NCI-H82 treated with DMSO at 0.1 percent for 48 hours (cell line): ENCODE data around the gene ZNF646.

Experiments used
- DNase-seq: peaks from one replicate; lab custom pipeline; 2025; ENCODE audit not compliant: unreplicated experiment; lab: John Stamatoyannopoulos, UW

The ZNF646 gene

DNA sequence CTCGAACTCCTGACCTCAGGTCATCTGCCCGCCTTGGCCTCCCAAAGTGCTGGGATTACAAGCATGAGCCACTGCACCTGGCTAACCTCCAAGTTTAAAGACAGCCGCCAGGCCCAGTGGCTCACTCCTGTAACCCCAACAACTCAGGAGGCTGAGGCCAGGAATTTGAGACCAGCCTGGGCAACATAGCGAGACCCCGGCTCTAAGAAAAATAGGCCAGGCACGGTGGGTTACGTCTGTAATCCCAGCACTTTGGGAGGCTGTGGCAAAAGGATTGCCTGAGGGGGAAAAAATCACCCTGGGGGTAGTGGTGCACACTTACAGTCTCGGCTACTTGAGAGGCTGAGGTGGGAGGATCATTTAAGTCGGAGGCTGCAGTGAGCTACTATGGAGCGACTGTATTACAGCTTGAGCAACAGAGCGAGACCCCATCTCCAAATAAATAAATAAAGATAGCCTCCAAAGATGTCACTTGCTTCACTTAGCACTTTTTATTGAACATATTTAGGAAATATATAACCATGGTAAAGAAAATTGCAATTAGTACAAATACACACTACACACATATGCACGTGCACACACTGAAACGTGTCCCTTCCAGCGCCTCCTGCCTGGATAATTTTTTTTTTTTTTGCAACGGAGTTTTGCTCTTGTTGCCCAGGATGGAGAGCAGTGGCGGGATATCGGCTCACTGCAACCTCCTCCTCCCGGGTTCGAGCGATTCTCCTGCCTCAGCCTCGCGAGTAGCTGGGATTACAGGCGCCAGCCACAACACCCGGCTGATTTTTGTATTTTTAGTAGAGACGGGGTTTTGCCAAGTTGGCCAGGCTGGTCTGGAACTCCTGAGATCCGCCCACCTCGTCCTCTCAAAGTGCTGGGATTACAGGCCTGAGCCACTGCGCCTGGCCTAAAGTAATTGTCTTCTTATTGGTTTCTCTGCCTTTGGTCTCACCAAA, 32.6 kb downstream of the ZNF646 start:
- DNase-seq, result no peak

GRCh38 chr16:31107465-31107867, 33.2 kb downstream of the ZNF646 start:
- peak; percentile 80 for DNase-seq

- peak; percentile 52 for DNase-seq
These were observed 34.0 kb downstream of the ZNF646 start, which contains the start of gene BCKDK for GRCh38 chr16:31108035-31108793. Gene BCKDK (plus strand): TSS chr16:31108386. CDS start chr16:31109224, 838 bp downstream.

- no peak for DNase-seq
These were observed 34.8 kb downstream of the ZNF646 start for GRCh38 chr16:31108794-31109558.

DNA sequence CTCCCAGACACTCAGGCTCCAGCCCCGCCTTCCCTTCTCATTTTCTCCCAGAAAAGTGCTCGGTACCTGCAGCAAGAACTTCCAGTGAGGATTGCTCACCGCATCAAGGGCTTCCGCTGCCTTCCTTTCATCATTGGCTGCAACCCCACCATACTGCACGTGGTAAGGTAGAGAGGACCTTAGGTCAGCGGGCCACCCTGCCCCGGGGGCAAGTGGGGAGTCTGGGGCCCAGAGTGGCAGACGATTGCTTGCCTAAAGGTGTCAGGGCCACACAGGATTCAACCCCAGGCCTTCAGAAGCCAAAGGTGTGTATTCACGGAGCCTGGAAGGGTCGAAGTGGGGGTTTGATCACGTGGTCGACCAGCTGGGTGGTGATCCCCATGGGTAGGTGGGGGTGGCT, 35.4 kb downstream of the ZNF646 start:
- DNase-seq, result no peak

GRCh38 chr16:31110106-31111034, 36.1 kb downstream of the ZNF646 start:
- no peak for DNase-seq

- DNase-seq, result no peak
These were observed 37.8 kb downstream of the ZNF646 start for GRCh38 chr16:31111881-31112466.

- no peak for DNase-seq
These were observed 38.5 kb downstream of the ZNF646 start for GRCh38 chr16:31112711-31113110.

- DNase-seq, result no peak
These were observed 39.2 kb downstream of the ZNF646 start for GRCh38 chr16:31113121-31114120.

DNA sequence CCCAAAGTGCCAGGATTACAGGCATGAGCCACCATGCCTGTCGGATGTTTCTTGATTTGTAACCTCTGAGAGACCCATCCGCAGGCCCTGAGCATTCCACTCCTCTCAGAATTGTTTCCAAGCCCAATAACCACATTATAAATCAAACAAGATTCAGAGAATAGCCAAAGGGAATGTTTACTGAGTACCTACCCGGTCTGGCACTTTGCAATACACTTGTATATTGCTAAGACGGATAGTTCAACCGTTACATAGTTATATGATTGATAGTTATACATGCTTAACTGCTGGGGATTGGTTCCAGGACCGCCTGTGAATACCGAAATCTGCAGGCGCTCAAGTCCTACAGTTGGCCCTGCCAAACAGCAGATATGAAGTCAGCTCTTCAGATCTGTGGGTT, 40.2 kb downstream of the ZNF646 start:
- DNase-seq, result no peak

DNA sequence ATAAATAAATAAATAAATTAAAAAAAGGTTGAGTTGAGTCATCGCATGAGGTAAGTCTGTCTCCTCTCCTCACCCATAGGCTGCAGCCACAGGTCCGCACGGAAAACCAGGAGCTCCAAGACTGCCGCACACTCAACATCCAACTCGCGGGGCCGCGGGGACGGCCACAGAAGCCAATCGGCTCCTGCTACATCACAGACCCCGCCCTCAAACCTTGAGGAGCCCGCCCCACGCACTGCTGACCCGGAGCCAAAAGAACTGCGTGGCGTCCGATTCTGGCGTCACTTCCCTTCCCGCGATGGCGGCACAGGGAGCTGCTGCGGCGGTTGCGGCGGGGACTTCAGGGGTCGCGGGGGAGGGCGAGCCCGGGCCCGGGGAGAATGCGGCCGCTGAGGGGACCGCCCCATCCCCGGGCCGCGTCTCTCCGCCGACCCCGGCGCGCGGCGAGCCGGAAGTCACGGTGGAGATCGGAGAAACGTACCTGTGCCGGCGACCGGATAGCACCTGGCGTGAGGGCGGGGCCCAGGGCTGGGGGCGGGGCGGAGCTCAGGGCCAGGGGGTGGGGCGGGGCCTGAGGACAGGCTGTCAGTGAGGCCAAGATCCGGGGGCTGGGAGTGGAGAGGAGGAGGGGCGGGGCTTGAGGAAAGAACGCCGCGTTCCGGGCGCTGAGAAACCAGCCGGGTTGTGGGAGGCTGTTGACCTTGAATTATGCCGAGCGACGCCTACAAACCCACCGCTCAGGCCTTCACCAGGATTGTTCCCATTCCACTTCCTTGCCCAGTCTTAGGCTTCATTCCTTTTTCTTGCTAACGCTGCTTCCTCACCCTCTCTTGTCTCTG, 43.4 kb downstream of the ZNF646 start, which contains the start of gene KAT8:
KAT8 (plus strand) TSS at position 281 of the 839 bp plus-strand sequence; CDS start at position 299, 18 bp downstream.
- DNase-seq, result peak; percentile 92

- no peak for DNase-seq
These were observed 44.3 kb downstream of the ZNF646 start for GRCh38 chr16:31118223-31119155.

DNA sequence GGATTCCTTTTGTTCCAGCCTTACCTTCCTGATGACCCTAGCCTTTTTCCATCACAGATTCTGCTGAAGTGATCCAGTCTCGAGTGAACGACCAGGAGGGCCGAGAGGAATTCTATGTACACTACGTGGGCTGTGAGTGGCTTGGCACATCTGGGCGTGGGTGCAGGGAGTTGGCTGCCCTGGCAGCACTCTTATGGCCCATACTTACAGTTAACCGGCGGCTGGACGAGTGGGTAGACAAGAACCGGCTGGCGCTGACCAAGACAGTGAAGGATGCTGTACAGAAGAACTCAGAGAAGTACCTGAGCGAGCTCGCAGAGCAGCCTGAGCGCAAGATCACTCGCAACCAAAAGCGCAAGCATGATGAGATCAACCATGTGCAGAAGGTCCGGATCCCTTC, 45.9 kb downstream of the ZNF646 start:
- DNase-seq, result no peak

DNA sequence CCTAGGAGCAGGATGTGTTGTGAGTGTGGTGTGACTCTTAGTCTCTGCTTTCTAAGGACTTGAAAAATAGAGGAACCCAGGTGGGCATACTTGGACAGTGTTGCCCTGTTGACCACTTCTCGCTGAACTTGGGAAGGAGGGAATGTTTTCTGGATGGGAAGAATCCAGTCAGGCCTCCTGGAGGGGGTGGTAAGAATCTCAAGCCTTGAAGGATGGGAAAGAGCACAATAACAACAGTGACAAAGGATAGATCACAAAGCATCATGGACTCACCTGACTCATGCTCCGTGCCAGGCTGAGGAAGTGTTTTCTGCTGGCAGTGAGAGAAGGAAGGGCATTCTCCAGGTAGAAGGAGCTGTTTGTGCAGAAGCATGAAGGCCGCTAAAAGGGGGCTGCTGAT, 51.6 kb downstream of the ZNF646 start:
- no peak for DNase-seq

GRCh38 chr16:31127182-31127581, 53.0 kb downstream of the ZNF646 start:
- no peak for DNase-seq
